Measurements from ENCODE around the gene CCDC102A.

The CCDC102A gene

DNA sequence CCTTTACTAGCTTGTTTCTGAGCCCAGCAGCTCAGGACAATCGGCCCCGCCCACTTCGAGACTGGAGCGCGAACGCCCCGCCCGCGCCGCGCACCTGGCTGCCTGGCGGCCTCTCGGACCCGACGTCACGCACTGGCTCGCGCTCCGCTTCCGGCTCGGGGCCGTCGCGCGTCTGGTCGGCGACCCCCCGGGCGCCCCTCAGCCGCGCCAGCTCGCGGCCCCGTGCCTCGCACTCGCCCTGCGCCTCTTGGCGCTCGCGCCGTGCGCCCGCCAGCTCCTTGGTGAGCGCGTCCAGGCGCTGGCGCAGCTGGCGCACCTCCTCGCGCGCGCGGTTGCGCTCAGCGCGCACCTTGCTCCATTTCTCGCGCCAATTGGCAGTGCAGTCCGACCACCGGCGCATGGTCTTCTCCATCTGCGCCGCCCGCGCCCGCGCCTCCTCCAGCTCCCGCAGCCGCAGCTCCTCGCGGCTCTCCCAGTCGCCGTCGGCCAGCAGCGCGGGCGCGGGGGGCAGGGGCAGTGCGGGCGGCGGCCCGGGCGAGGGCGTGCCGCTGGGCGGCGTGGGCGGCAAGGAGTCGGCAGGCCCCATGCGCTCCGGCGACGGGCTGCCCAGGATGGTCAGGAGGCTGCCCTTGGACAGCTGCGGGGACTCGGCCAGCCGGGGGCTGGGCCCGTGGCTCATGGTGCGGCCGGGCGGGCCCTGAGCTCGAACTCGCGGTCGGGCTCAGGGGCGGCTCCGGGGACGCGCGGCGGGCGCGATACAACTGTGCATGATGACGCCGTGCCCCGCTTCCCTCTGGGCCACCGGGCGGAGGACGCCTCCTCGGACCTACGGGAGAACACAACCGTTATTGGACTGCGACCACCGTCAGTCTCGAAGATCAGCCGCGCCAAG lies 7.6 kb downstream of the CCDC102A start:
- TF ChIP-seq, protein P1, sequence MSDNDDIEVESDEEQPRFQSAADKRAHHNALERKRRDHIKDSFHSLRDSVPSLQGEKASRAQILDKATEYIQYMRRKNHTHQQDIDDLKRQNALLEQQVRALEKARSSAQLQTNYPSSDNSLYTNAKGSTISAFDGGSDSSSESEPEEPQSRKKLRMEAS (IDR thresholded peaks at IDR 0.05): peak; percentile 74; the same call in 1 of the 2 replicates
- peak; percentile 89 for TF ChIP-seq EGR1 (IDR thresholded peaks at IDR 0.05)
- no peak for TF ChIP-seq TAF1 (IDR thresholded peaks at IDR 0.05; ENCODE audit: low read depth)

DNA sequence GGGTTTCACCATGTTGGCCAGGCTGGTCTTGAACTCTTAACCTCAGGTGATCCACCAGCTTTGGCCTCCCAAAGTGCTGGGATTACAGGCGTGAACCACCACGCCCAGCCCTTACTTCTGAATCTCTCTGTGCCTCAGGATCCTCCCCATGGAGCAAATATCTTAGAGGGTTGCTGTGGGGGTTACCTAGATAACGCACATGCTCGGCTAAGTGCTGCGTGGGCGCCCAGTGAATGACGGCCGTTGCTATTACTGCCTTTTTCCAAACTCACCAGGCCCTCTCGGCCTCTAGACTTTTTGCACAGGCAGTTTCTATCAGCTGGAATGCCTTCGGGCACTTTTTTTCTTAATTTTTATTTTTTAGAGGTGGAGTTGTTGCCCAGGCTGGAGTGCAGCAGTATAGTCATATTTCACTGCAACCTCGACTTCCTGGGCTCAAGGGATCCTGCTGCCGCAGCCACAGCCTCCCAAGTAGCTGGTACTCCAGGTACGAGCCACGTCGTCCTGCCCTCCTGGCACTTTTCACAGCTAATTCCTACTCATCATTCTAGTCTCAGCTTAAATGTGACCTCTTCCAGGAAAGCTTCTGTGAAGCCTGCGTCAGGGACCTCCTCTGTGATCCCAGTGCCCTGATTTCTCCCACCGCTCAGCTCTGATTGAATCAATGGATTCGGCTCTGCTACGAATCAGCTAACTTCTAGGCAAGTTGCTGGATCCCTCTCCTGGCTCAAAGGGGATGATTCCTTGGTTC lies 8.6 kb downstream of the CCDC102A start:
- TF ChIP-seq NFIC (IDR thresholded peaks at IDR 0.05) (no peak), TCF12 (IDR thresholded peaks at IDR 0.05; ENCODE audit: low read depth) (no peak), RAD21 (IDR thresholded peaks at IDR 0.05; ENCODE audit: low read depth) (no peak), CREB1 (IDR thresholded peaks at IDR 0.05; ENCODE audit: low read depth) (no peak), EP300 (IDR thresholded peaks at IDR 0.05; ENCODE audit: borderline replicate concordance) (no peak), EGR1 (IDR thresholded peaks at IDR 0.05) (no peak), YY1 (IDR thresholded peaks at IDR 0.05; ENCODE audit: low read depth) (no peak), FOXM1 (IDR thresholded peaks at IDR 0.05; ENCODE audit: borderline replicate concordance, low read depth) (no peak), TAF1 (IDR thresholded peaks at IDR 0.05; ENCODE audit: low read depth) (no peak), CEBPB (IDR thresholded peaks at IDR 0.05) (no peak), ZBTB7A (IDR thresholded peaks at IDR 0.05; ENCODE audit: low read depth) (no peak), TEAD4 (IDR thresholded peaks at IDR 0.05) (no peak)
- TF ChIP-seq, protein P1 (IDR thresholded peaks at IDR 0.05): no peak
- TF ChIP-seq, protein P2, sequence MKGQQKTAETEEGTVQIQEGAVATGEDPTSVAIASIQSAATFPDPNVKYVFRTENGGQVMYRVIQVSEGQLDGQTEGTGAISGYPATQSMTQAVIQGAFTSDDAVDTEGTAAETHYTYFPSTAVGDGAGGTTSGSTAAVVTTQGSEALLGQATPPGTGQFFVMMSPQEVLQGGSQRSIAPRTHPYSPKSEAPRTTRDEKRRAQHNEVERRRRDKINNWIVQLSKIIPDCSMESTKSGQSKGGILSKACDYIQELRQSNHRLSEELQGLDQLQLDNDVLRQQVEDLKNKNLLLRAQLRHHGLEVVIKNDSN (IDR thresholded peaks at IDR 0.05): no peak
- TF ChIP-seq, protein P3, sequence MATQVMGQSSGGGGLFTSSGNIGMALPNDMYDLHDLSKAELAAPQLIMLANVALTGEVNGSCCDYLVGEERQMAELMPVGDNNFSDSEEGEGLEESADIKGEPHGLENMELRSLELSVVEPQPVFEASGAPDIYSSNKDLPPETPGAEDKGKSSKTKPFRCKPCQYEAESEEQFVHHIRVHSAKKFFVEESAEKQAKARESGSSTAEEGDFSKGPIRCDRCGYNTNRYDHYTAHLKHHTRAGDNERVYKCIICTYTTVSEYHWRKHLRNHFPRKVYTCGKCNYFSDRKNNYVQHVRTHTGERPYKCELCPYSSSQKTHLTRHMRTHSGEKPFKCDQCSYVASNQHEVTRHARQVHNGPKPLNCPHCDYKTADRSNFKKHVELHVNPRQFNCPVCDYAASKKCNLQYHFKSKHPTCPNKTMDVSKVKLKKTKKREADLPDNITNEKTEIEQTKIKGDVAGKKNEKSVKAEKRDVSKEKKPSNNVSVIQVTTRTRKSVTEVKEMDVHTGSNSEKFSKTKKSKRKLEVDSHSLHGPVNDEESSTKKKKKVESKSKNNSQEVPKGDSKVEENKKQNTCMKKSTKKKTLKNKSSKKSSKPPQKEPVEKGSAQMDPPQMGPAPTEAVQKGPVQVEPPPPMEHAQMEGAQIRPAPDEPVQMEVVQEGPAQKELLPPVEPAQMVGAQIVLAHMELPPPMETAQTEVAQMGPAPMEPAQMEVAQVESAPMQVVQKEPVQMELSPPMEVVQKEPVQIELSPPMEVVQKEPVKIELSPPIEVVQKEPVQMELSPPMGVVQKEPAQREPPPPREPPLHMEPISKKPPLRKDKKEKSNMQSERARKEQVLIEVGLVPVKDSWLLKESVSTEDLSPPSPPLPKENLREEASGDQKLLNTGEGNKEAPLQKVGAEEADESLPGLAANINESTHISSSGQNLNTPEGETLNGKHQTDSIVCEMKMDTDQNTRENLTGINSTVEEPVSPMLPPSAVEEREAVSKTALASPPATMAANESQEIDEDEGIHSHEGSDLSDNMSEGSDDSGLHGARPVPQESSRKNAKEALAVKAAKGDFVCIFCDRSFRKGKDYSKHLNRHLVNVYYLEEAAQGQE (IDR thresholded peaks at IDR 0.05; ENCODE audit: low read depth): no peak

DNA sequence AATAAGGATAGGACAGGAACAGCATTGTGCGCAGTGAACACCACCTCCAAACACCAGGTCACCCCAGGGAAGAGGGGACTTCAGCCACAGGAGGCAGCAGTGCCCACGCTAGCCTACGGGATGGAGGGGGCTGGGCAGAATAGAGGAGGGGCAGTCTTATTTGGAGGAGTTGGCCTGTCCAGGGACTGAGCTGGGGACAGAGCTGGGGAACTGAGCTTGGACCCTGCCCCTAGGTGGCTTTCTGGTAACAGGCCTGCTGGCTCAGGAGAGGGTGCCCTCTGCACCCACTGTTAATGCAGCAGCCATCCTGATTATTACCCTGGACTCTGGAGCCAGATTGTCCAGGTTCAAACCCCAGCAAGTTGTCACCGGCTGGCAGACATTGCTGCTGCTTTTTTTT lies 9.3 kb downstream of the CCDC102A start:
- TF ChIP-seq CEBPB (IDR thresholded peaks at IDR 0.05) (no peak), EGR1 (IDR thresholded peaks at IDR 0.05) (no peak), YY1 (IDR thresholded peaks at IDR 0.05; ENCODE audit: low read depth) (no peak), NFIC (IDR thresholded peaks at IDR 0.05) (no peak), TAF1 (IDR thresholded peaks at IDR 0.05; ENCODE audit: low read depth) (no peak), TCF12 (IDR thresholded peaks at IDR 0.05; ENCODE audit: low read depth) (no peak), CREB1 (IDR thresholded peaks at IDR 0.05; ENCODE audit: low read depth) (no peak)
- TF ChIP-seq, protein P1 (IDR thresholded peaks at IDR 0.05): no peak
- TF ChIP-seq, protein P2 (IDR thresholded peaks at IDR 0.05): no peak

DNA sequence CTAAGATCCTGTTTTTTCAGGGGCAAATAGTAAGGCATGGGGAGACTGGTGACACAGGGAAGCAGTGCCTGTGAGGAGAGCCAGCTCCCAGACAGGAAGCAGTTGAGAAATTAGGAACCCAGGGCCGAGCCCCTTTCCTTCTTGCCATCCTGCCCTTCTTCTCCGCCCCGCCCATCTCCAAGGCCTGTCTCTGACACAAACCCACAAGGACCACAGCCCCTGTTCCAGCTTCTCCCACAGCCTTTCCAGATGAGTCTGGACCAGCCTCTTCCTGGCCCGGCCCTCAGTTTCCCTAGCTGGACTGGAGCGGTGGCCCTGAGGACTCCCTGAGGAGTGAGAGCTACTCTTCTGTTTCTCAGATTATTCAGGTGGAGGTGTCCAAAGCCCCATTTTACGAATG lies 9.9 kb downstream of the CCDC102A start:
- TF ChIP-seq, protein P2 (IDR thresholded peaks at IDR 0.05): no peak
- TF ChIP-seq ZBTB7A (IDR thresholded peaks at IDR 0.05; ENCODE audit: low read depth): no peak
- TF ChIP-seq TAF1 (IDR thresholded peaks at IDR 0.05; ENCODE audit: low read depth): no peak
- no peak for TF ChIP-seq CEBPB (IDR thresholded peaks at IDR 0.05)
- TF ChIP-seq TEAD4 (IDR thresholded peaks at IDR 0.05): no peak
- no peak for TF ChIP-seq FOXM1 (IDR thresholded peaks at IDR 0.05; ENCODE audit: borderline replicate concordance, low read depth)
- TF ChIP-seq, protein P1 (IDR thresholded peaks at IDR 0.05): no peak
- no peak for TF ChIP-seq EGR1 (IDR thresholded peaks at IDR 0.05)
- no peak for TF ChIP-seq CREB1 (IDR thresholded peaks at IDR 0.05; ENCODE audit: low read depth)
- no peak for TF ChIP-seq RAD21 (IDR thresholded peaks at IDR 0.05; ENCODE audit: low read depth)
- no peak for TF ChIP-seq YY1 (IDR thresholded peaks at IDR 0.05; ENCODE audit: low read depth)
- TF ChIP-seq EP300 (IDR thresholded peaks at IDR 0.05; ENCODE audit: borderline replicate concordance): no peak
- TF ChIP-seq TCF12 (IDR thresholded peaks at IDR 0.05; ENCODE audit: low read depth): no peak
- TF ChIP-seq, protein P3 (IDR thresholded peaks at IDR 0.05; ENCODE audit: low read depth): no peak
- TF ChIP-seq NFIC (IDR thresholded peaks at IDR 0.05): no peak
